ENCODE results near the gene EXOC4.

EXOC4 gene

GRCh38 chr7:133857376-133858119, 604.7 kb downstream of the EXOC4 start:
- TF ChIP-seq POLR2A (IDR thresholded peaks at IDR 0.05; ENCODE audit: low read length): no peak
- no peak for DNase-seq

GRCh38 chr7:133858311-133858710, 605.4 kb downstream of the EXOC4 start:
- DNase-seq: no peak
- TF ChIP-seq GATA1 (IDR thresholded peaks at IDR 0.05; ENCODE audit: low read depth, low read length) (no peak), POLR2A (IDR thresholded peaks at IDR 0.05; ENCODE audit: low read length) (no peak)

GRCh38 chr7:133859231-133859630, 606.4 kb downstream of the EXOC4 start:
- TF ChIP-seq POLR2A (IDR thresholded peaks at IDR 0.05; ENCODE audit: low read length): no peak
- no peak for DNase-seq

- no peak for DNase-seq
- no peak for TF ChIP-seq GATA1 (IDR thresholded peaks at IDR 0.05; ENCODE audit: low read depth, low read length)
- no peak for TF ChIP-seq POLR2A (IDR thresholded peaks at IDR 0.05; ENCODE audit: low read length)
These were observed 607.1 kb downstream of the EXOC4 start for GRCh38 chr7:133859871-133860450.

- TF ChIP-seq POLR2A (IDR thresholded peaks at IDR 0.05; ENCODE audit: low read length): no peak
- no peak for TF ChIP-seq GATA1 (IDR thresholded peaks at IDR 0.05; ENCODE audit: low read depth, low read length)
- DNase-seq: no peak
These were observed 607.9 kb downstream of the EXOC4 start for GRCh38 chr7:133860628-133861335.

- DNase-seq: no peak
- no peak for TF ChIP-seq POLR2A (IDR thresholded peaks at IDR 0.05; ENCODE audit: low read length)
- TF ChIP-seq GATA1 (IDR thresholded peaks at IDR 0.05; ENCODE audit: low read depth, low read length): no peak
These were observed 609.0 kb downstream of the EXOC4 start for GRCh38 chr7:133861876-133862275.

- TF ChIP-seq GATA1 (IDR thresholded peaks at IDR 0.05; ENCODE audit: low read depth, low read length) (no peak), POLR2A (IDR thresholded peaks at IDR 0.05; ENCODE audit: low read length) (no peak)
- DNase-seq: no peak
These were observed 610.6 kb downstream of the EXOC4 start for GRCh38 chr7:133863362-133864061.

GRCh38 chr7:133869556-133869955, 616.7 kb downstream of the EXOC4 start:
- DNase-seq: no peak

GRCh38 chr7:133871757-133872156, 618.9 kb downstream of the EXOC4 start:
- TF ChIP-seq GATA1 (IDR thresholded peaks at IDR 0.05; ENCODE audit: low read depth, low read length) (no peak), POLR2A (IDR thresholded peaks at IDR 0.05; ENCODE audit: low read length) (no peak)
- no peak for DNase-seq

More at GRCh38 chr7:133869556-133869955, 616.7 kb downstream of the EXOC4 start:
- TF ChIP-seq POLR2A (IDR thresholded peaks at IDR 0.05; ENCODE audit: low read length) (no peak), GATA1 (IDR thresholded peaks at IDR 0.05; ENCODE audit: low read depth, low read length) (no peak)

GRCh38 chr7:133873187-133873586, 620.3 kb downstream of the EXOC4 start:
- TF ChIP-seq GATA1 (IDR thresholded peaks at IDR 0.05; ENCODE audit: low read depth, low read length) (no peak), POLR2A (IDR thresholded peaks at IDR 0.05; ENCODE audit: low read length) (no peak)
- no peak for DNase-seq

- DNase-seq: no peak
- no peak for TF ChIP-seq GATA1 (IDR thresholded peaks at IDR 0.05; ENCODE audit: low read depth, low read length)
- no peak for TF ChIP-seq POLR2A (IDR thresholded peaks at IDR 0.05; ENCODE audit: low read length)
These were observed 620.8 kb downstream of the EXOC4 start for GRCh38 chr7:133873631-133874030.

- no peak for DNase-seq
- TF ChIP-seq POLR2A (IDR thresholded peaks at IDR 0.05; ENCODE audit: low read length) (no peak), GATA1 (IDR thresholded peaks at IDR 0.05; ENCODE audit: low read depth, low read length) (no peak)
These were observed 630.7 kb downstream of the EXOC4 start for GRCh38 chr7:133883591-133883990.

- DNase-seq: no peak
- TF ChIP-seq GATA1 (IDR thresholded peaks at IDR 0.05; ENCODE audit: low read depth, low read length): no peak
- no peak for TF ChIP-seq POLR2A (IDR thresholded peaks at IDR 0.05; ENCODE audit: low read length)
These were observed 632.3 kb downstream of the EXOC4 start for GRCh38 chr7:133885213-133885612.

- DNase-seq: no peak
- TF ChIP-seq GATA1 (IDR thresholded peaks at IDR 0.05; ENCODE audit: low read depth, low read length) (no peak), POLR2A (IDR thresholded peaks at IDR 0.05; ENCODE audit: low read length) (no peak)
These were observed 633.2 kb downstream of the EXOC4 start for GRCh38 chr7:133886086-133886485.

Data from erythroblast (primary cell).